OCI-LY3 (cell line): ENCODE data around the gene BCL11A.

Experiments
- H2AFZ ChIP-seq: fragments of 200-600, 300-600 bp; shearing (Covaris generic); 2 replicates; pipeline ENCODE4 v1.6.0; 2014; ENCODE audit warnings: antibody characterized with exemption, low read depth, low read length
- H3K27ac ChIP-seq: fragments of 200-600, 300-600 bp; sonication (generic); 2 replicates; pipeline ENCODE4 v1.5.1; 2014; ENCODE audit warnings: mild to moderate bottlenecking, low read length, moderate library complexity, mixed read lengths
- H3K27me3 ChIP-seq: fragments of 200-600, 300-600 bp; sonication (generic); 2 replicates; pipeline ENCODE4 v1.6.1; 2014; ENCODE audit warnings: low read depth, low read length, mixed read lengths
- H3K36me3 ChIP-seq: fragments of 200-600, 300-600 bp; sonication (generic); replicated peaks from 2 replicates; pipeline ENCODE3; 2014; ENCODE audit warnings: low read depth, low read length, mixed read lengths
- H3K4me1 ChIP-seq: fragments of 300-600, 200-600 bp; sonication (generic); 2 replicates; pipeline ENCODE4 v1.6.1; 2014; ENCODE audit warnings: low read length, mixed read lengths
- H3K4me2 ChIP-seq: fragments of 200-600, 300-600 bp; sonication (generic); 2 replicates; pipeline ENCODE4 v1.6.1; 2014; ENCODE audit warnings: low read length, mixed read lengths
- H3K4me3 ChIP-seq: fragments of 300-600, 200-600 bp; sonication (generic); 2 replicates; pipeline ENCODE4 v1.5.1; 2014; ENCODE audit warnings: antibody characterized with exemption, mild to moderate bottlenecking, low read length, moderate library complexity
- H3K79me2 ChIP-seq: fragments of 300-600, 200-600 bp; shearing (Covaris generic); 2 replicates; pipeline ENCODE4 v1.6.1; 2014; ENCODE audit warnings: mild to moderate bottlenecking, low read length, mixed read lengths
- H3K9ac ChIP-seq: fragments of 300-600, 200-600 bp; shearing (Covaris generic); 2 replicates; pipeline ENCODE4 v1.6.0; 2014; ENCODE audit warnings: mild to moderate bottlenecking, low read length, moderate library complexity
- H3K9me3 ChIP-seq: fragments of 200-600, 300-600 bp; shearing (Covaris generic); 2 replicates; pipeline ENCODE4 v1.6.1; 2014; ENCODE audit warnings: low read length, mixed read lengths; ENCODE audit not compliant: insufficient read depth
- H4K20me1 ChIP-seq: fragments of 200-600, 300-600 bp; sonication (generic); 2 replicates; pipeline ENCODE4 v1.6.1; 2016; ENCODE audit warnings: low read length, mixed read lengths; ENCODE audit not compliant: insufficient read depth
- CTCF ChIP-seq: fragments of 200-600, 300-600 bp; sonication (generic); IDR thresholded peaks from 2 replicates; pipeline ENCODE4 v1.5.1; 2014; ENCODE audit warnings: antibody characterized with exemption, low read length, low read depth
- EZH2phosphoT487 ChIP-seq: fragments of 200-600 bp; shearing (Covaris generic); IDR thresholded peaks from 2 replicates; pipeline ENCODE4 v1.6.1; 2018; ENCODE audit warnings: antibody characterized with exemption, mixed run types, low read depth

Gene BCL11A

GRCh38 chr2:60523963-60524362, 29.5 kb downstream of the BCL11A start:
- Histone ChIP-seq H3K4me3 (no peak overlapping the region), H3K9ac (no peak overlapping the region), H3K4me1 (peaks cover 91% of the 10 kb centered on the region), H3K27me3 (no peaks in the 10 kb centered on the region), H3K79me2 (peaks cover 100% of the 10 kb centered on the region), H4K20me1 (peaks cover 100% of the 10 kb centered on the region), H3K9me3 (no peaks in the 10 kb centered on the region), H3K4me2 (no peak overlapping the region), H3K36me3 (peaks cover 90% of the 10 kb centered on the region), H3K27ac (no peak overlapping the region), H2AFZ (no peak overlapping the region)
- TF ChIP-seq EZH2phosphoT487 = no peak
- no peak for TF ChIP-seq CTCF

GRCh38 chr2:60522462-60522861, 31.0 kb downstream of the BCL11A start:
- H3K4me3 ChIP-seq = no peak overlapping the region
- no peaks in the 10 kb centered on the region for H3K9me3 ChIP-seq
- H3K4me1 ChIP-seq = peaks cover 90% of the 10 kb centered on the region
- peaks cover 100% of the 10 kb centered on the region for H4K20me1 ChIP-seq
- H3K27ac ChIP-seq = no peak overlapping the region
- TF ChIP-seq CTCF = no peak
- no peak for TF ChIP-seq EZH2phosphoT487
- peaks cover 88% of the 10 kb centered on the region for H3K36me3 ChIP-seq
- no peak overlapping the region for H3K9ac ChIP-seq
- no peaks in the 10 kb centered on the region for H3K27me3 ChIP-seq
- H3K79me2 ChIP-seq = peaks cover 100% of the 10 kb centered on the region
- no peak overlapping the region for H2AFZ ChIP-seq
- H3K4me2 ChIP-seq = no peak overlapping the region

GRCh38 chr2:60521626-60522025, 31.8 kb downstream of the BCL11A start:
- Histone ChIP-seq H3K79me2 (peaks cover 100% of the 10 kb centered on the region), H4K20me1 (peaks cover 100% of the 10 kb centered on the region), H3K4me1 (peaks cover 90% of the 10 kb centered on the region), H3K27ac (0 out of 2 replicates have a peak overlapping the region, but pooled peaks have one; percentile 2), H3K4me2 (no peak overlapping the region), H3K4me3 (no peak overlapping the region), H3K9me3 (no peaks in the 10 kb centered on the region), H2AFZ (no peak overlapping the region), H3K27me3 (no peaks in the 10 kb centered on the region), H3K36me3 (peaks cover 87% of the 10 kb centered on the region), H3K9ac (no peak overlapping the region)
- TF ChIP-seq CTCF (no peak), EZH2phosphoT487 (no peak)

GRCh38 chr2:60520917-60521539, 32.4 kb downstream of the BCL11A start:
- Histone ChIP-seq H3K4me3 (no peak overlapping the region), H3K4me1 (peaks cover 90% of the 10 kb centered on the region), H3K9me3 (no peaks in the 10 kb centered on the region), H3K79me2 (peaks cover 100% of the 10 kb centered on the region), H3K36me3 (peaks cover 87% of the 10 kb centered on the region), H2AFZ (no peak overlapping the region), H3K27ac (no peak overlapping the region), H3K27me3 (no peaks in the 10 kb centered on the region), H4K20me1 (peaks cover 100% of the 10 kb centered on the region), H3K4me2 (no peak overlapping the region), H3K9ac (no peak overlapping the region)
- TF ChIP-seq EZH2phosphoT487 (no peak), CTCF (no peak)
